Activated T-cell treated with anti-CD3 and anti-CD28 coated beads for 48 hours (primary cell): ENCODE measurements around the gene GRM6.

ENCODE experiments used
- DNase-seq: peaks from one replicate; pipeline ENCODE4 v3.0.0-alpha.2; 2020; ENCODE audit warnings: low read depth

GRM6 gene

GRCh38 chr5:178994580-178995340 is at the start of gene GRM6:
GRM6 (minus strand) TSS chr5:178995320; CDS start chr5:178994944, 376 bp downstream.
- DNase-seq: no peak

- DNase-seq: no peak
Observed at GRCh38 chr5:179044765-179045164, 49.6 kb upstream of the GRM6 start.

- no peak for DNase-seq
Observed at GRCh38 chr5:179033004-179033580, 38.0 kb upstream of the GRM6 start.

GRCh38 chr5:179023528-179024189 is 28.5 kb upstream of the GRM6 start, which contains the start of gene ZNF879:
ZNF879 (plus strand) TSS chr5:179023804; CDS start chr5:179025005, 1,201 bp downstream.
- DNase-seq: peak; percentile 88

DNA sequence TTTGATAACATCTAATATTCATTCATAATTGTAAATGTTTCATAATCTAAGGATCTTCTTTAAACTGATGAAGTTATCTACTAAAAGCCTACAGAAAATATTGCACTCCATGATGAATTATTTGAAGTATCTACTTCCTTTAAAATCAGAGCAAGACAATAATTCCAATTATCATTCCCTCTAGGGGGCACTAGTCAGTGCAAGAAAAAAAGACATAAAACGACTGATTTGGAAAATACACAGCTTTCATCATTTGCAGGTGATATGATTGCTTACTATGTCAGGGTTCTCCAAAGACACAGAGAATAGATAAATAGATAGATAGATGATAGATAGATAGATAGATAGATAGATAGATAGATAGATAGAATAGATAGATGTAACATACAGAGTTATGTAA is 13.5 kb upstream of the GRM6 start:
- DNase-seq: no peak

DNA sequence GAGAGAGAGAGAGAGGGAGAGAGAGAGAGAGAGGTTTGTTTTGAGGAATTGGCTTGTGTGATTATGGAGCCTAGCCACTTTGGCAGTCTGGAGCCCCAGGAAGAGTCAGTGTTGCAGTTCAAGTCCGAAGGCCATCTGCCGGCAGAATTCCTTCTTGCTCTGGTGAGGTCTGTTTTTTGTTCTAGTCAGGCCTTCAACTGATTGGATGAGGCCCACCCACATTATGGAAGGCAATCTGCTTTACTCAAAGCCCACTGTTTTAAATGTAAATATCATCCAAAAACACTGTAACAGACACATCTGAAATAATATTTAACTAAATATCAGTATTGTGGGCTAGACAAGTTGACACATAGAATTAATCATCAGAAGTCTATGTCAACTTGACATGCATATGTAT is 11.4 kb upstream of the GRM6 start:
- DNase-seq: no peak

- no peak for DNase-seq
Observed at GRCh38 chr5:178998441-178998840, 3.3 kb upstream of the GRM6 start.

- no peak for DNase-seq
Observed at GRCh38 chr5:178997191-178997590, 2.1 kb upstream of the GRM6 start.

DNA sequence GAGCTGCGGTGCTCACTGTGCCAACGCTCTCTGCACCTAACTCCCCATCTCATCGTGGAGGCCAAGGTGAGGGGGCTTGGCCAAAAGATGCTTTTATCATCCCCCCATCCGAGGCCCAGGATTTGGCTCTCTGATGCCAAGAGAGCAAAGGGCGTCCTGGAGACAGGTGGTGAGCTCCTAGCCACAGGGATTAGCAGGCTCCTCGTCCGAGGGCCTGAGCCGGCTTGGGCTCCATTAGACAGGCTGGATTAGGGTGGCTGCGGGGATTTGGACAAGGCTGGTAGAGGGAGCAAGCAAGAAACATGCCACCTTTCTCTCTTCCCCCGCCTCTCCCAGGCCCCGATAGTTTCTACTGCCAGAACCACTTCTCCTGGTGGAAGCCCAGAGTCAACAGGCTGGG is 1.0 kb upstream of the GRM6 start:
- DNase-seq: no peak

DNA sequence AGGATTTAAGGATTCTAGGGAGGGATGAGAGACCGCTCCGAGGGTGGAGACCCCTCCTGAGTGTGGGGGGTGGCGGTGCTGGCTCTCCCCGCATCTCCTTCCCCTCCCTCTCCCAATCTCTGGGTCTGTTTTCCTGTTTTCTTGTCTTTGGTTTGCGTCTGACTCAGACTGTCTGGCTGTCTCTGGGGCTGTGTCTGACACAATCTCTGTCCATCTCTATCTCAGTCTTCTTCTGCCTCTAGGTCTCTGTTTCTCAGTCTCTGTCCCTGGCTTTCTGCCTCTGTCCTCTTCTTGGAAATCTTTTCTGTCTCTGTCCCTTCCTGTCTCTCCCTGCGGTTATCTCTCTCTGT is 196 bp upstream of the GRM6 start:
- DNase-seq: no peak

DNA sequence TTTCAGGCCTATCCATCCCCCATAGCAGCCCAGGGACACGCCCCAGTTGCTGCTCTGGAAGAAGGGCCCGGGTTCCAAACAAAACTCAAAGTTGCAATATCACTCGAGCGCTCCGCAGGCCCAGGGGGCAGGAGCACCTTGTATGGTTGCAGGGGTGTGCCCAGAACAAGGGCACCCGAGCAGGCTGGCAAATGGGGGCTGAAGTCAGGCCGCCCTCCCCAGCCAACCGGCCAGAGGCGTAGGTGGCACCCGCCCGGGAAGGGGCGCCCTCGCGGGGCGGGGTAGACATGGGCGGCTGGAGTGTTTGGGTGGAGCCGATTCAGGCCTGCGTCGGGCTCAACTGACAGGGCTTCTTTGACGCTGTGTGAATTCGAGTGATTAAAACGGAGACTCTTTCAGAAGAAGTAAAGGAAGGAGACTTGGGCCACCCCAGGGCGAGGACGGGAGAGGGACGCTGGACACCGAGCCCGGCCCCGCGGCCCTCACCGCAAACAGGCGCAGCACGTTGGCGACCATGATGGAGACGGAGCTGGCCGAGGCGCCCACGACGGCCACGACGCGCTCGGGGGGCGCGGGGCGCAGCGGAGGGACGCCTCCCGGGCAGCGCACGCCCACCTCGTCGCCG is 1.1 kb downstream of the GRM6 start:
- no peak for DNase-seq

DNA sequence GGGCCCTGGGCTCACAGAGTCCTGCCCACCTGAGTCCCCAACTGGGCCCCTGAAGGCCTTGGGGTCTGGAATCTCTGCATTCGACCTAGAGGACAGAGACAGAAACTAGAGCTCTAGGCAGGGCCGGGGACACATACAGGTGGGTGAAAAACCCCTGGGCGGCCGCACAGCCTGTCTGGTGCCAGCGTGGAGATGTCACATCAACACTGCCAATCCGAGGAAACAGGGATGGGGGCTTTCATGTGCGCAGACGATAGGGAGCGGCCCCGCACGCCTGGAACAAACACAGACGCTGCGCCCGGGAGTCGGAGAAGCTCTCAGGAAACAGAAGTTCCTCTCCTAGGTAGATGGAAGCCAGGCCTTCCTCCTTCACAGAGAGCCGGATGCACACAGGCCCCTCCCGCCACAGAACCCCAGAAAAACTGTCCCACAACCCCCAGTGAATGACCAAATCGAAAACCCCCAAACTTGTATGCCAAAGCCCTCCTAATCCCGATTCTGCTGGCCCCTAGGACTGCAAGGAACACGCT is 1.8 kb downstream of the GRM6 start:
- DNase-seq: no peak

- DNase-seq: no peak
Observed at GRCh38 chr5:178992291-178992895, 2.7 kb downstream of the GRM6 start.

DNA sequence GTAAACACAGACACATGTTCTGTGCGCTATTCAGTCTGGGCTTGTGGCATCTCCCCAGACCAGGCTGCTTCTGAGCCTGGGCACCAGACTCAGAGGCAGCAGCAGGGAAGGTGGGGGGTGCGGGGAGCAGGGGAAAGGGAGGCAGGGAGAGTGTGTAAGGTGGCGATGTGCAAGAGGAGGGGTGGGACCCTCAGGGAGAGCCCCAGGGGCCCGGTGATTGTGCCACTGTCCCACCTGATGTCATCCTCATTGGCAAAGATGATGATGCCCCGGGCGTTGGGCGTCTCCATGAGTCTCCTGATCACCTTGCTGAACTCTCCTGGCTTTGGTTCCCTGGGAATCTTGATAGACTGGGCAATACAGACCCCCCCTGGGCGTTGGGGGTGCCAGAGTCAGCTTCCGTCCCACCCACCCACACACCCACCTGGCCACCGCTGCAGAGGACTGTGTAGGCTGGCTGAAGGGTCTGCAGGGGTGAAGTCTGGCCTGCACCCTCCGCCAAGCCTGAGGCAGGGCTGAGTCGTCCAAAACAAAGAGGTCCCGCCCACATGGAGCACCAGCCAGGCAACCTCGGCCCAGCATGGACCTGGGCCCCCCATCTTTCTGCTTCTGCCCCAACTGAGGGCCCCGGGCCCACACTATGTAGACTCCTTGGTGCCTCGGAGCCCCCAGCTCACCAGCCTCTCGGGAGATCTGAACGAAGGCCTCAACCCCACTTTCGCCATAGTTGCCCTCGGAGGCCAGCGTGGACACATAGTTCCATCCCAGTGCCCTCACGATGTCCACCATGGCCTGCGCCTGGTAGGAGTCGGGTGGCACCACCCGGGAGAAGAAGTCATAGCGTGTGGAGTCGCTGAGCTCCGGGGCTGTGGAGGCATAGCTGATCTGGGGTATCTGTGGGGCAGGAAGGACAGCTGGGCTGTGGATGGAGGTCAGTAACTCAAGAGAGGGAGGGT is 3.7 kb downstream of the GRM6 start:
- no peak for DNase-seq

GRCh38 chr5:178990491-178990890 is 4.6 kb downstream of the GRM6 start:
- DNase-seq: no peak

- DNase-seq: no peak
Observed at GRCh38 chr5:178989311-178989710, 5.8 kb downstream of the GRM6 start.

DNA sequence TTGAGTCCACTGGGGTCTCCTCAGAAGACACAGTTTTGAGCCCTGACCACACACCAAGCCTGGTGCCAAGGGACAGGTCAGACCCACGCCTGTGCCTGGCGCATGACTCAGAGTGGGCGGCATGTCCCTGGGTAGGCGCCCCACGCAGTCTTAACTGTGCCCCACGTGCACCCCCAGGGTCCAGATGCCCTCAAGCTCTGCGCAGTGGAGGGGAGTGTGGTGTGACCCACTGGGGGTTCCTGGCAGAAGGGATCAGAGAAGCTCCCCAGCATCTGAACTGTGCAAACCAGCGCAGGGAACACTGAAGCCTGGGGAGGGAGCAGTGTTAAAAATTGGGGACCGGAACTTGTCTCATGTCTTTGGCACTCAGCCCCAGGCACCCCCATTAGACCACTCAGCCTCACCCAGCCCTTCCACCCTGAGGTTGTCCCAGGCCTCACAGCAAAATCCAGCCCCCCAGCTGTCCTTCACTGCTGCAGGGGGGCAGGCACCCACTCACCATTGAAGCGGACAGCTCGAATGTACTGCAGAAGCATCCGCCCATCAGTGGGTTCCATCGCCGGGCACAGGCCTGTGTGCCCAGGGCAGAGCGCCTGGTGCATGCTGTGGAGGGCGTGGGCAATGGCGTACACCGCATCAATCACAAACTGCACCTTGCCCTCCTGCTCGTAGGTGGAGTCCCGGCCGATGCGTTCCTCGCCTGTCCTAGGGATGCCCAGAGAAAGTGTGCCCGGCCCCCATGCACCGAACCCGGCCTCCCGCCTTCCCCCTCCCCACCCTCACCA is 6.5 kb downstream of the GRM6 start:
- DNase-seq: no peak

GRCh38 chr5:178986326-178986960 is 8.7 kb downstream of the GRM6 start:
- DNase-seq: no peak

DNA sequence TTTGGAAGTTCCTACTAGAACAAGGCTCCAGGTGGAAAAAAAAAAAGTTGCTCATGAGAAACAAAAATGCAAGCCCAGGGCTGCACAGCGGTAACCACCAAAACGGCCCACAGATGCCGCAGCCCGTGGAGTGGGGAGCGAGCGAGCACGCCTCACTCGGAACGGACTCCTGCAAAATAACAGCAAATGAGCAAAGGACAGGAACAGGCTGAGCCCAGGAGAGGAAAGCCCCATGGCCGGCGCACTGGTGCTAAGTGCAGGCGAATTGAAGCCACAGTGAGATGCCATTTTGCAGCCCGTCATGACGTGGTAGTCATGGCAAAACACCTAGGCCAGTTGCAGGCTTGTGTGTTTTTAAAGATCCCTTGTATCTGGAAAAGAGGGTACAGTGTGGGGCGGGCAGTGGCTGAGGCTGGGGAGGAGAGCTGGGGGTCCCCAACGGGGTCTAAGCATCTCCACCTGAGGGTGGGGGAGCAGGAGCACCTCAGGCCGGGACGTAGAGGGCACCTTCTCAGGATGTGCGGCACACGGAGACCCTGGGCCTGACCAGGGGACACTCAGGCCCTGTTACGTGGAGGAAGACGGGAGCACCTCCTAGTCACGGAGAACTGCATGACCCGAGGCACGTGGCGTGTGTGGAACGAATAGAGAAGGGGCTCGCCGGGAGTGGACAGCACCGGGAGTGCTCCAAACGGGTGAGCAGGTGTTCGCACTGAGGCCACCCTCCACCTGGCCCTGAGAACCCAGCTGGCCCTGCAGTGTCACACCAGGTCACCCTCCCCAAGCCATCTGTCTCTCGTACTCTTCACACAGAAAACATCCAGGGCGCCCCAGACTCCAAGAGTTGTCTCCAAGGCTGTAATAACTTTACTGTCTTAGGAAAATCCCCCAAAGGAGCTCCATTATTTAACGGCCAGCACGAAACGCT is 10.7 kb downstream of the GRM6 start:
- DNase-seq: no peak
